Duodenal mucosa (tissue), 2 donors: ENCODE measurements around the gene HYDIN.
"Not testable (repeated sequence)": the region's sequence is repeated elsewhere in the genome, so short reads cannot be mapped to it uniquely, and the experiment has no call there.

ENCODE experiments used
- H3K27ac ChIP-seq: one replicate; pipeline ENCODE4 v1.7.0; 2013; ENCODE audit warnings: low read depth, low read length
- H3K27me3 ChIP-seq, 2 donors: one replicate each; pipeline ENCODE4 v1.7.0; 2013; ENCODE audit warnings: low read length in 2 of 2, control low read depth in 1 of 2; ENCODE audit not compliant: insufficient read depth in 2 of 2, control insufficient read depth in 1 of 2
- H3K36me3 ChIP-seq, 2 donors: one replicate each; pipeline ENCODE4 v1.7.0; 2013; ENCODE audit warnings: low read length in 2 of 2, control low read depth in 1 of 2; ENCODE audit not compliant: insufficient read depth in 2 of 2, control insufficient read depth in 1 of 2
- H3K4me1 ChIP-seq, 2 donors: one replicate each; pipeline ENCODE4 v1.7.0; 2013; ENCODE audit warnings: low read length in 2 of 2, control low read depth in 1 of 2; ENCODE audit not compliant: insufficient read depth in 2 of 2, control insufficient read depth in 1 of 2
- H3K4me3 ChIP-seq, 2 donors: one replicate each; pipeline ENCODE4 v1.7.0; 2013; ENCODE audit warnings: low read length in 2 of 2, low read depth in 1 of 2
- H3K9ac ChIP-seq, 2 donors: one replicate each; pipeline ENCODE4 v1.7.0; 2013; ENCODE audit warnings: low read length in 2 of 2, low read depth in 1 of 2
- H3K9me3 ChIP-seq, 2 donors: one replicate each; pipeline ENCODE4 v1.7.0; 2013; ENCODE audit warnings: low read length in 2 of 2, control low read depth in 1 of 2; ENCODE audit not compliant: control insufficient read depth in 1 of 2

The HYDIN gene

GRCh38 chr16:71201054-71201453 lies 29.5 kb downstream of the HYDIN start:
- no peaks in the 10 kb centered on the region for H3K27me3 ChIP-seq

GRCh38 chr16:71198408-71198807 lies 32.1 kb downstream of the HYDIN start:
- H3K4me3 ChIP-seq: no peak overlapping the region
- no peaks in the 10 kb centered on the region for H3K4me1 ChIP-seq
- no peaks in the 10 kb centered on the region for H3K27me3 ChIP-seq
- no peak overlapping the region for H3K27ac ChIP-seq
- peaks cover 0 to 6% of the 10 kb centered on the region in 2 donors for H3K9me3 ChIP-seq
- H3K9ac ChIP-seq: no peak overlapping the region
- H3K36me3 ChIP-seq: no peaks in the 10 kb centered on the region

More at GRCh38 chr16:71201054-71201453, 29.5 kb downstream of the HYDIN start:
- Histone ChIP-seq H3K4me3 (no peak overlapping the region), H3K4me1 (no peaks in the 10 kb centered on the region), H3K27ac (no peak overlapping the region), H3K9ac (no peak overlapping the region), H3K9me3 (peaks cover 0 to 6% of the 10 kb centered on the region in 2 donors), H3K36me3 (no peaks in the 10 kb centered on the region)

DNA sequence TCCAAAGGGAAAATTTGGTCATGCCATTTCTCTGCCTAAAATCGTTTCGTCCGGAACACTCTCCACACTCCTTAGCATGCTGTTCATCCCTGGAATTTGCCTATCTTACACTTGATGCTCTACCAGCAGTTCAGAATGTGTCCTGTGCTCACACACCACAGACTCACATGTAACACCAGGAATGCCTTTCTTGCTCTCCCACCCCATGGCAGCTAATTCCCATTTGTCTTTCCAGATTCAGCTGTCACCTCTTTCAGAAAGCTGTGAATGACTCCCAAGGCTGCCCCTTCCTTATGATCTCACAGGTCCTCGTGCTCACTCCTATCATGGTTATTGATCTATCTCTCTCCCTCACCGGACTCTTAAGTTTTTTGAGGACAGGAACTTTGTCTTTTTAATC lies 38.1 kb downstream of the HYDIN start:
- Histone ChIP-seq H3K4me3 (no peak overlapping the region), H3K27me3 (no peaks in the 10 kb centered on the region), H3K4me1 (no peaks in the 10 kb centered on the region), H3K36me3 (no peaks in the 10 kb centered on the region), H3K9me3 (no peaks in the 10 kb centered on the region), H3K9ac (no peak overlapping the region), H3K27ac (no peak overlapping the region)

GRCh38 chr16:71188956-71189712 lies 41.4 kb downstream of the HYDIN start:
- H3K4me3 ChIP-seq: no peak overlapping the region
- no peaks in the 10 kb centered on the region for H3K36me3 ChIP-seq
- H3K9ac ChIP-seq: no peak overlapping the region
- H3K27ac ChIP-seq: no peak overlapping the region
- H3K4me1 ChIP-seq: no peaks in the 10 kb centered on the region
- H3K9me3 ChIP-seq: no peaks in the 10 kb centered on the region
- H3K27me3 ChIP-seq: no peaks in the 10 kb centered on the region

DNA sequence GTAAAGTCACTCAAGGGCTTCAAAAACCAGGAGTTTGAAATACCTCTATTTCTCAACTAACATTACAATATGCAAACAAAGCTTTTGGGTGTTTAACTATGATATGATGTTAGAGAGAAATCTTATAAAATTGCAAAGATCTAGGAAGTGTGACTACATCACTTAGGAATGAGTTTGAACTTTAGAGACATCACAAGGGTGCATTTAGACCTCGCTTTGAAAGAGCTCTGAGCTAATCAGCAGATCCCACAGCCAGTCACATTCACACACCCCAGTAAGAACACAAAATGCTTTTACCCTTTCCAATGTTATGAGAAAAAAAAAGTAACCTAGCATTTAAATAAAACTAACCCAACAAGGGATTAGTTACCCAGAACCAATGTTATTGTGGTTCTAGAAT lies 45.2 kb downstream of the HYDIN start:
- Histone ChIP-seq H3K4me3 (no peak overlapping the region), H3K36me3 (no peaks in the 10 kb centered on the region), H3K27me3 (no peaks in the 10 kb centered on the region), H3K9ac (no peak overlapping the region), H3K4me1 (no peaks in the 10 kb centered on the region), H3K9me3 (no peaks in the 10 kb centered on the region), H3K27ac (no peak overlapping the region)

DNA sequence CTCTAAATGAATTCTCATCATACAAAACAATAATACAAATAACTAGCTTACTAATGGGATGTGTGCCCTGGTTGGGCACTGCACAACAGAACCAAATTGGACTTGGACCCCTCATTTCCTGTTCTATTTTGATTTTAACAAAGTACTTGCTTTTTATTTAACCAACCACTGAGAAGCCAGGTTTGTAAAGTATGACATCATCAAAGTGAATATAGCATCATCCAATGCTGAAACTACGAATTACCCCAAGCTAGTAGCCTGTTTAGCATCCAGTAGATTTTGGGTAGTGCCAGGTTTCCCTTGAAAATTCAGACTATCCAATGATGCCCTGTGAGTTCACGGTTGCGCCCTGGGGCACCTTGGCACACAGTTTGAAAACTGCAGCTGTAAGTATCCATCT lies 51.0 kb downstream of the HYDIN start:
- Histone ChIP-seq H3K4me1 (no peaks in the 10 kb centered on the region), H3K27ac (no peak overlapping the region), H3K9ac (no peak overlapping the region), H3K9me3 (no peaks in the 10 kb centered on the region), H3K4me3 (no peak overlapping the region), H3K27me3 (no peaks in the 10 kb centered on the region), H3K36me3 (no peaks in the 10 kb centered on the region)

DNA sequence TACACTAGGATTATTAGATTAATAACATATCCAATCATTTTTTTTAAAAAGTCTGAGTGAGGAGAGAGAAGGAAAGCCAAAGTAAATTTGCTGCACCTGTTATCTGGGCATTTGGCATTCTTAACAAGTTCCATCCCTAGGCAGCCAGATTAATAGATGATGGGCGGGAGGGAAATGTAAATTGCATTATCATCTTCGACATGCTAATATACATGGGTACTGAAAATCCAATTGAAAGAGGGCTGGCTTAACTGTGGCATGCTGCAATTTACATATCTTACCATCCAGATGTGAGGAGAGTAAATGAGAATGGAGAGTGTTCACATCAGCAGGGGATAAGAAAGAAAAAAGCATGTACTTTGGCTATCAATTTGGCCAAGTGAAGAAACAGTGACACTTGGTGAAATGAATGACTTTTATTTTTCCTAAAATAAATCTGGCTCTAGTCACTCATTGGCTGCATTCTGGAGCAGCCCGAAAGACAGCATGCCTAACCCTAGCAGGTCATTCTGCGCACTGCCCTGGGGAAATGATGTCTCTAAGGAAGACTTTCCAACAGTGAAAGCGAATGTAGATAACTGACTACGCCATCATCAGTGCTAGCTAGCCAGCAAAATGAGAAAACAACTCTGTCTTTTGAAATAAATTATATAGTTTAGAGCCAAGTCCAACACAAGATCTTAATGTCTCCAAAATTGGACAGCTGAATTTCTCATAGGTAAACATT lies 57.9 kb downstream of the HYDIN start:
- Histone ChIP-seq H3K4me3 (no peak overlapping the region), H3K9ac (no peak overlapping the region), H3K4me1 (no peaks in the 10 kb centered on the region), H3K9me3 (no peaks in the 10 kb centered on the region), H3K27ac (no peak overlapping the region), H3K27me3 (no peaks in the 10 kb centered on the region), H3K36me3 (no peaks in the 10 kb centered on the region)

DNA sequence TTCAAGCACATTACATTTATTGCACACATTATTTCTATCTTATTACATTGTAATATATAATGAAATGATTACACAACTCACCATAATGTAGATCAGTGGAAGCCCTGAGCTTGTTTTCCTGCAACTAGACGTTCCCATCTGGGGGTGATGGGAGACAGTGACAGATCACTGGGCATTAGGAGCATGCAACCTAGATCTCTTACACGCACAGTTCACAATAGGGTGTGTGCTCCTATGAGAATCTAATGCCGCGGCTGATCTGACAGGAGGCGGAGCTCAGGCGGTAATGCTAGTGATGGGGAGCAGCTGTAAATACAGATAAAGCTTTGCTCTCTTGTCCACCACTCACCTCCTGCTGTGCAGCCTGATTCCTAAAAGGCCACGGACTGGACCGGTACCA lies 69.5 kb downstream of the HYDIN start:
- H3K27ac ChIP-seq, H3K27me3 ChIP-seq, H3K4me1 ChIP-seq, H3K9ac ChIP-seq, H3K36me3 ChIP-seq, H3K9me3 ChIP-seq, H3K4me3 ChIP-seq: not testable (repeated sequence)

GRCh38 chr16:71157278-71157677 lies 73.2 kb downstream of the HYDIN start:
- not testable (repeated sequence) for H3K27me3 ChIP-seq, H3K4me1 ChIP-seq, H3K36me3 ChIP-seq, H3K9ac ChIP-seq, H3K27ac ChIP-seq, H3K4me3 ChIP-seq, H3K9me3 ChIP-seq

DNA sequence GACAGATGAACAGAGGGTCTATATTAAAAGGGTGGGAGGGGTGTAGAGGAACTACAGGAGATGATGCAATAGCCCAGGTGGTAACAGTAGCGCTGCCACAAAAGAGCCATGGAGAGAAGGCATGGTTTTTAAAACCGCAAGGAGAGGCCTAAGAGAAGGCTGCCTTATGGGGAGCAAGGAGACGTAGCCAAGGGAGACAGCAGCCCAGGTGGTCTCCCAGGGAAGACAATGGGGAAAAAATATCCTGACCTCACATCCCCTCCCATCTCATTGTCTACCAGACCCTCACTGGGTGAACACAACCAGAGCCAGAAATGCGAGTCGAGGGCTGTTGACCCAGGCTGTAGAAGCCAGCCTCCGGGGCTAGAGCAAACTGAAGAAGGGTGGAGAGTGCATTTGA lies 77.2 kb downstream of the HYDIN start:
- not testable (repeated sequence) for H3K27me3 ChIP-seq, H3K4me3 ChIP-seq, H3K4me1 ChIP-seq, H3K27ac ChIP-seq, H3K36me3 ChIP-seq, H3K9ac ChIP-seq, H3K9me3 ChIP-seq
